Endothelial cell of umbilical vein (primary cell): Measurements from ENCODE around the gene ODAD4. TPM values are rescaled to one million over a fixed set of nuclear protein-coding genes. Genes with fewer than 3 reads are reported as not detected.

Source experiments
- BruUV-seq: library from RNA; stranded (reverse); fragments of 400-500 nt; replicated peaks from 2 replicates; lab custom pipeline; 2021; lab: Mats Ljungman, UMichigan
- CTCF ChIA-PET: fragments of 300-600, 350-600 bp; sonication (Branson Sonifier 250); formaldehyde crosslinking; loops from one replicate; lab custom pipeline; 2021; ENCODE audit warnings: antibody characterized with exemption, inconsistent platforms; lab: Charles Lee
- POLR2A ChIA-PET: fragments of 300-600, 350-600 bp; sonication (Branson Sonifier 250); formaldehyde crosslinking; loops from one replicate; lab custom pipeline; 2021; ENCODE audit warnings: antibody characterized with exemption, inconsistent platforms; lab: Charles Lee
- DNase-seq: peaks from one replicate; pipeline ENCODE4 v3.0.0-alpha.2; 2011; ENCODE audit warnings: low read depth, low spot score
- FAIRE-seq: peaks from 2 replicates; lab custom pipeline; 2011; peaks lifted over from hg19 to GRCh38; lab: Jason Lieb, UNC
- H2AFZ ChIP-seq: 2 replicates; pipeline ENCODE4 v1.6.0; 2012; ENCODE audit warnings: low read depth, low read length, control low read depth, inconsistent platforms
- H3K27ac ChIP-seq: 2 replicates; pipeline ENCODE4 v1.5.1; 2011; ENCODE audit warnings: low read depth, mild to moderate bottlenecking, control low read depth, low read length, moderate library complexity; ENCODE audit not compliant: insufficient read depth
- H3K27me3 ChIP-seq, 2 experiments: 2 replicates each; pipeline versions ENCODE4 v1.6.0 to v1.6.1; 2011; ENCODE audit warnings: low read length in 2 of 2, mixed read lengths in 1 of 2; ENCODE audit not compliant: control insufficient read depth in 2 of 2, insufficient read depth in 2 of 2
- H3K36me3 ChIP-seq, 2 experiments: 2 replicates in 1 of 2; 3 replicates in 1 of 2; pipeline ENCODE4 v1.5.1; 2011; ENCODE audit warnings: low read length in 2 of 2, mild to moderate bottlenecking in 1 of 2, moderate library complexity in 1 of 2; ENCODE audit not compliant: control insufficient read depth in 2 of 2, insufficient read depth in 2 of 2; ENCODE audit errors: extremely low read depth in 1 of 2
- H3K4me1 ChIP-seq: 3 replicates; pipeline ENCODE4 v1.5.1; 2011; ENCODE audit warnings: mild to moderate bottlenecking, low read length; ENCODE audit not compliant: control insufficient read depth, insufficient read depth; ENCODE audit errors: extremely low read depth
- H3K4me2 ChIP-seq: 2 replicates; pipeline ENCODE4 v1.6.1; 2011; ENCODE audit warnings: low read length, control low read depth, mixed read lengths; ENCODE audit not compliant: insufficient read depth
- H3K4me3 ChIP-seq, 3 experiments: fragments of 200-600 bp in 1 of 3; sonication (generic), shearing (Covaris generic) in 1 of 3; replicated peaks in 1 of 3; 2 replicates each; pipeline ENCODE4 v1.5.1; 2011 to 2016; ENCODE audit warnings: control low read depth in 3 of 3, low read length in 3 of 3, mild to moderate bottlenecking in 2 of 3, inconsistent platforms in 1 of 3, low read depth in 1 of 3, moderate library complexity in 1 of 3; ENCODE audit not compliant: insufficient read depth in 1 of 3
- H3K79me2 ChIP-seq: 2 replicates; pipeline ENCODE4 v1.6.0; 2012; ENCODE audit warnings: low read length, inconsistent platforms; ENCODE audit not compliant: control insufficient read depth, insufficient read depth
- H3K9ac ChIP-seq: replicated peaks from 2 replicates; pipeline ENCODE3; 2011; ENCODE audit warnings: low read length, control low read depth; ENCODE audit not compliant: insufficient read depth; ENCODE audit errors: extremely low read depth
- H3K9me1 ChIP-seq: replicated peaks from 3 replicates; pipeline ENCODE4 v1.6.0; 2011; ENCODE audit warnings: mild to moderate bottlenecking, low read length; ENCODE audit not compliant: control insufficient read depth, insufficient read depth; ENCODE audit errors: extremely low read depth
- H3K9me3 ChIP-seq: replicated peaks from 2 replicates; pipeline ENCODE4 v1.5.1; 2012; ENCODE audit warnings: low read length, inconsistent platforms; ENCODE audit not compliant: control insufficient read depth, insufficient read depth
- H4K20me1 ChIP-seq: replicated peaks from 2 replicates; pipeline ENCODE3; 2011; ENCODE audit warnings: mild to moderate bottlenecking, low read length; ENCODE audit not compliant: control insufficient read depth, insufficient read depth; ENCODE audit errors: extremely low read depth
- CTCF ChIP-seq, 2 donors: IDR thresholded peaks; 1 replicate in 1 of 2; 2 replicates in 1 of 2; pipeline ENCODE4 v1.5.1; 2011; ENCODE audit warnings: low read length in 2 of 2, mild to moderate bottlenecking in 2 of 2, moderate library complexity in 2 of 2, control low read depth in 1 of 2, inconsistent platforms in 1 of 2, low read depth in 1 of 2; ENCODE audit not compliant: insufficient read depth in 1 of 2; ENCODE audit errors: extremely low read depth in 1 of 2
- EZH2 ChIP-seq: IDR thresholded peaks from 2 replicates; pipeline ENCODE4 v1.6.1; 2012; ENCODE audit warnings: borderline replicate concordance, low read depth, mild to moderate bottlenecking, moderate library complexity, low read length, inconsistent platforms; ENCODE audit not compliant: severe bottlenecking
- FOS ChIP-seq: IDR thresholded peaks from 2 replicates; pipeline ENCODE4 v1.6.1; 2011; ENCODE audit warnings: mild to moderate bottlenecking, low read length, moderate library complexity, borderline replicate concordance; ENCODE audit not compliant: insufficient read depth
- GATA2 ChIP-seq: IDR thresholded peaks from 2 replicates; pipeline ENCODE4 v1.7.0; 2011; ENCODE audit warnings: low read depth, mild to moderate bottlenecking, moderate library complexity, mixed read lengths, low read length; ENCODE audit not compliant: insufficient read length, insufficient read depth
- JUN ChIP-seq: IDR thresholded peaks from 2 replicates; pipeline ENCODE4 v1.6.1; 2011; ENCODE audit warnings: borderline replicate concordance, low read depth; ENCODE audit not compliant: insufficient read length, insufficient read depth
- MAX ChIP-seq: IDR thresholded peaks from 2 replicates; pipeline ENCODE4 v1.6.1; 2011; ENCODE audit not compliant: insufficient read depth, insufficient read length
- MYC ChIP-seq: IDR thresholded peaks from one replicate; pipeline ENCODE4 v1.6.1; 2011; ENCODE audit warnings: mild to moderate bottlenecking, low read depth, low read length
- POLR2A ChIP-seq: IDR thresholded peaks from 2 replicates; pipeline ENCODE4 v1.6.1; 2012; ENCODE audit warnings: low read depth, mild to moderate bottlenecking, control low read depth, low read length
- POLR2AphosphoS5 ChIP-seq: IDR thresholded peaks from 2 replicates; pipeline ENCODE4 v1.6.1; 2012; ENCODE audit warnings: low read depth, mild to moderate bottlenecking, control low read depth, low read length, moderate library complexity; ENCODE audit not compliant: insufficient read depth
- dilution Hi-C: fragments of 300-500 bp; cut with MboI; formaldehyde crosslinking; loops from one replicate; pipeline ENCODE4 v1.15.0; 2019; ENCODE audit warnings: low sequenced_read_pairs; ENCODE audit not compliant: extremely low pct_ligation_motif_present
- intact Hi-C: fragments of 100-400 bp; cut with micrococcal nuclease; formaldehyde crosslinking; loops from one replicate; pipeline ENCODE4 v1.10.0; 2022
- polyA plus RNA-seq, 4 experiments: library from polyadenylated mRNA; depleted of rRNA in 3 of 4; stranded (reverse) in 3 of 4; unstranded in 1 of 4; fragments of >200 nt; gene quantifications; 2 replicates each; pipeline versions ENCODE4 v1.2.1 to v1.2.3, GENCODE V29; 2011 to 2012; ENCODE audit warnings: missing spikeins in 1 of 4
- total RNA-seq: library from RNA; stranded (reverse); gene quantifications from 2 replicates; pipeline ENCODE4 v1.2.3, GENCODE V29; 2021

The ODAD4 gene
- total and polyA plus RNA-seq, 2 donors (not counting 3 experiments of a cell fraction or from before 2014, with no cell fraction given): 0.19 to 1.0 TPM

GRCh38 chr17:41965694-41966462 is 35.5 kb downstream of the ODAD4 start:
- BruUV-seq: TSS peak; percentile 29
- peak overlapping the region; percentile 26 for H3K27ac ChIP-seq
- dilution Hi-C loops: loop anchor here (25.0 kb wide), 1 partner anchor 146 kb away; the partner anchor contains the start of genes DHX58, HSPB9 and KAT2A

More at GRCh38 chr17:41965694-41966462, 35.5 kb downstream of the ODAD4 start:
- Histone ChIP-seq H3K27me3 (no peaks in the 10 kb centered on the region), H3K9me1 (no peaks in the 10 kb centered on the region), H3K79me2 (peaks cover 22% of the 10 kb centered on the region), H3K9me3 (no peaks in the 10 kb centered on the region), H3K9ac (peak overlapping the region; percentile 79), H2AFZ (peak overlapping the region; percentile 82), H3K4me1 (peaks cover 18% of the 10 kb centered on the region), H3K4me2 (peak overlapping the region; percentile 85), H3K4me3 (peak overlapping the region; percentile 50 to 80 (median 74)), H3K36me3 (peaks cover 2 to 7% of the 10 kb centered on the region in 2 experiments), H4K20me1 (no peaks in the 10 kb centered on the region)
- TF ChIP-seq MAX (no peak), POLR2A (no peak), MYC (no peak), GATA2 (no peak), EZH2 (no peak), CTCF (IDR thresholded peaks at IDR 0.05; ENCODE audit: extremely low read depth in 1 of 2, insufficient read depth in 1 of 2, low read depth in 1 of 2, low read length in 2 of 2) (no peak), FOS (no peak), POLR2AphosphoS5 (no peak), JUN (no peak)
- intact Hi-C loops: loop anchor here (5.0 kb wide), 1 partner anchor 51 kb away; the partner anchor contains the start of gene DNAJC7
- ChIA-PET POLR2A (interaction anchor here (0.7 to 1.4 kb wide), 5 partner anchors 27 to 457 kb away, joined by 3 to 4 read pairs (median 3); partner anchors contain the start of genes CAVIN1, DNAJC7 and NKIRAS2), CTCF (interaction anchor here (0.7 to 7.6 kb wide), 9 partner anchors 10 to 216 kb away, joined by 3 to 74 read pairs (median 5); partner anchors contain the start of genes KAT2A and ODAD4)
- FAIRE-seq (peak; percentile 91), DNase-seq (no peak)
